Heart right ventricle (tissue), 16 donors: Measurements from ENCODE around the gene NDUFS2. TPM values are rescaled to one million over a fixed set of nuclear protein-coding genes. Genes with fewer than 3 reads are reported as not detected.

Source experiments
- ATAC-seq, 8 donors: fragments of 200-7000 bp; cut with Tn5 transposase; one replicate each; pipeline ENCODE4 v1.9.1; 2020; ENCODE audit warnings: mild to moderate bottlenecking in 8 of 8, moderate library complexity in 8 of 8, moderate number of reproducible peaks in 1 of 8
- DNase-seq, 2 donors: peaks; one replicate each; pipeline ENCODE4 v3.0.0-alpha.2; 2020
- H3K27ac ChIP-seq, 10 donors: fragments of 200-600 bp; sonication (generic) in 2 of 10; one replicate each; pipeline versions ENCODE4 v1.5.0 to v1.8.0; 2020 to 2022; ENCODE audit warnings: mild to moderate bottlenecking in 3 of 10
- H3K27me3 ChIP-seq, 7 donors: fragments of 200-600 bp; one replicate each; pipeline ENCODE4 v1.8.0; 2021 to 2022; ENCODE audit warnings: mild to moderate bottlenecking in 2 of 7
- H3K36me3 ChIP-seq, 9 donors: fragments of 200-600 bp; sonication (generic) in 1 of 9; one replicate each; pipeline versions ENCODE4 v1.5.0 to v1.8.0; 2020 to 2022; ENCODE audit warnings: mild to moderate bottlenecking in 2 of 9
- H3K4me1 ChIP-seq, 9 donors: fragments of 200-600 bp; sonication (generic) in 1 of 9; one replicate each; pipeline versions ENCODE4 v1.5.0 to v1.8.0; 2020 to 2022; ENCODE audit warnings: mild to moderate bottlenecking in 4 of 9
- H3K4me3 ChIP-seq, 10 donors: fragments of 200-600 bp; sonication (generic) in 2 of 10; one replicate each; pipeline versions ENCODE4 v1.5.0 to v1.8.0; 2020 to 2022; ENCODE audit warnings: mild to moderate bottlenecking in 7 of 10, moderate library complexity in 2 of 10
- H3K9me3 ChIP-seq, 11 donors: fragments of 200-600 bp in 10 of 11; sonication (generic) in 2 of 11; one replicate each; pipeline versions ENCODE4 v1.5.0 to v1.8.0; 2013 to 2022; ENCODE audit warnings: mild to moderate bottlenecking in 2 of 11, control low read depth in 1 of 11, moderate library complexity in 1 of 11
- WGBS, 2 donors: extraction: QIAGEN DNeasy Blood & Tissue Kit; methylation state at CpG; one replicate each; pipeline ENCODE4 v1.1.7; 2013; ENCODE audit warnings: inconsistent platforms in 1 of 2; 5-methylcytosine and 5-hydroxymethylcytosine counted together
- intact Hi-C, 10 donors: fragments of 100-400 bp; cut with DNase I; formaldehyde crosslinking; loops; one replicate each; pipeline versions ENCODE4 v1.11.1 to v1.14.2; 2022
- polyA plus RNA-seq, 2 donors: library from polyadenylated mRNA; stranded (reverse); fragments of 200-250 nt; gene quantifications; one replicate each; pipeline ENCODE4 v1.2.3, GENCODE V29; 2013
- total RNA-seq, 10 donors: library from RNA; stranded (reverse); fragmentation: NEBNext Ultra II Directional in 3 of 10; extraction: Animal tissue kit (Norgen Biotek cat#: 25700) in 3 of 10; gene quantifications; one replicate each; pipeline versions ENCODE4 v1.2.1 to v1.2.4, GENCODE V29; 2021 to 2023
- TF ChIP-seq, protein P1 (sequence below), 9 donors: fragments of 200-600 bp; sonication (generic) in 2 of 9; IDR thresholded peaks; one replicate each; pipeline versions ENCODE4 v1.5.0 to v1.8.0; 2021 to 2022; ENCODE audit warnings: antibody characterized with exemption in 9 of 9, mild to moderate bottlenecking in 5 of 9, moderate library complexity in 1 of 9
- donor health status: Arrhythmogenic right ventricular cardiomyopathy.
- donor health status: ischemic (EF 13 %, LVEDD 7.1; RV severe dilation, severe dysfunction).
- donor health status: healthy with polysubstance abuse.
- donor health status: DM: no; HTN: yes; CAD: no.
- donor health status: DM: no; HTN: no; CAD: no.
- donor health status: ischemic (EF 25% LVEDD 6.9; RV normal size, moderate dysfunction).
- donor health status: ischemic (EF 25% LVEDD 5.7; RV mildly dilated, moderate dysfunction).
- donor health status: healthy.
- donor health status: DM: yes; HTN: yes; CAD: no.
- donor health status: Ischemic cardiomyopathy.
- donor health status: ischemic (EF 35%, LVEDD 5.7; RV mildly dilated, moderate dysfunction).
- donor health status: nonischemic (EF 11% LVEDD 7.7; RV severe dilation, severe dysfunction).
- donor health status: DM: yes; HTN: yes; CAD: no.
- donor health status: PGD.
- donor health status: ischemic (EF 29% LVEDD 5.4; RV normal size, mild dysfunction).
- donor health status: nonischemic (EF 23%, LVEDD 6.1; RV moderate dilation, normal function).

The NDUFS2 gene
- total and polyA plus RNA-seq, 12 donors = 121 to 370 (median 309) TPM

DNA sequence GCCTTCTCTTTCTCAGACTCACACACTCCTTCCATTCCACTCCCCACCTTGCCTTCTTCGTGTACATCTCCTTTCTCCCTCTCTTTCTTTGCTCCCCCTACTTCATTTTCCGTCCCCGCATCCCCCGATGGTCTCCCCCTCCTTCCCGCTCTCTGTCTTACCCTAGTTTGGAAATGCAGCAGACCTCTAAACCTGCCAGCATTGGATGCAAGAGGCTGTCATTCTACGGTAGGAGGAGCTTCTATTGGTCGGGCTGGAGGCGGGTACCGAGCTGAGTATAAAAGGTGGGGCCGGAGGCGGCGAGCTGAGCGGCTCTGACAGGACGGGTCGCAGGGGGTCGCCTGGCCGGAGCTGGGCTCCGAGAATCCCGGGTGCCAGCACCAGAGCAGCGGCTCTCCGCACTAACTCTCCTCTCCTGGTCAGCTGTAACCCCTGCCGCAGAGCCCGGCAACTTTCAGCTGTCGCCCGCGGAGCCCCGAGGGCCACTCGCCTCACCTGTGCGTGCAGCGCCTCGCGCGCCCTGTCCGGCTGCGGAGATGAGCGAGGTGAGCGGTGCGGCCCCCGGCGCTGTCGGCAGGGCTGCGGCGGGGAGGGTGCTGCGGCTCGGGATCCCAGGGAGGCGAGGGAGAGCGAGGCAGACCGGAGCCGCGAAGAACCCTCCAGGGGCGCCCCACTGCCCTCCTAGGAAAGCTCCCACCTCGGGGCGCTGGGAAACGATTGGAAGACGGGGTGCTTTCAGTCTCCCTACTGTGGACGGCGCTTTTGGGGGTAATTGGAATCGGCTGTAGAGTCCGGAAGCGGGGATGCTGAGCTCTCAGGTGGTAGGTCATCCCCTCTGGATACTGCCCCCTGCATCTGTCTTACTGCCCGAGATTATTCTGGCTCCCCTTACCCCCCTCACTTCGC is 56.5 kb downstream of the NDUFS2 start, which contains the start of gene PCP4L1:
Gene PCP4L1 (plus strand): TSS at position 307 of the 906 bp plus-strand sequence. CDS start 230 bp downstream, at position 537.
- Histone ChIP-seq H3K27me3 (peaks cover 0 to 55% (median 47%) of the 10 kb centered on the region in 7 donors), H3K36me3 (no peaks in the 10 kb centered on the region), H3K9me3 (peaks cover 0 to 19% (median 12%) of the 10 kb centered on the region in 11 donors), H3K27ac (no peak within 1 kb of the TSS), H3K4me3 (peak within 1 kb of the TSS; percentile 4 to 58 (median 50)), H3K4me1 (peaks cover 0 to 12% (median 8%) of the 10 kb centered on the region in 9 donors)
- DNase-seq (peak; percentile 25 to 41), ATAC-seq (peak; percentile 69 to 88 (median 80))
- intact Hi-C loops = no loop called here
- TF ChIP-seq, protein P1, sequence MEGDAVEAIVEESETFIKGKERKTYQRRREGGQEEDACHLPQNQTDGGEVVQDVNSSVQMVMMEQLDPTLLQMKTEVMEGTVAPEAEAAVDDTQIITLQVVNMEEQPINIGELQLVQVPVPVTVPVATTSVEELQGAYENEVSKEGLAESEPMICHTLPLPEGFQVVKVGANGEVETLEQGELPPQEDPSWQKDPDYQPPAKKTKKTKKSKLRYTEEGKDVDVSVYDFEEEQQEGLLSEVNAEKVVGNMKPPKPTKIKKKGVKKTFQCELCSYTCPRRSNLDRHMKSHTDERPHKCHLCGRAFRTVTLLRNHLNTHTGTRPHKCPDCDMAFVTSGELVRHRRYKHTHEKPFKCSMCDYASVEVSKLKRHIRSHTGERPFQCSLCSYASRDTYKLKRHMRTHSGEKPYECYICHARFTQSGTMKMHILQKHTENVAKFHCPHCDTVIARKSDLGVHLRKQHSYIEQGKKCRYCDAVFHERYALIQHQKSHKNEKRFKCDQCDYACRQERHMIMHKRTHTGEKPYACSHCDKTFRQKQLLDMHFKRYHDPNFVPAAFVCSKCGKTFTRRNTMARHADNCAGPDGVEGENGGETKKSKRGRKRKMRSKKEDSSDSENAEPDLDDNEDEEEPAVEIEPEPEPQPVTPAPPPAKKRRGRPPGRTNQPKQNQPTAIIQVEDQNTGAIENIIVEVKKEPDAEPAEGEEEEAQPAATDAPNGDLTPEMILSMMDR (IDR thresholded peaks at IDR 0.05) = no peak
- WGBS, 2 donors = 2 to 4% methylated on average over 61 to 62 of the region's 62 CpGs

DNA sequence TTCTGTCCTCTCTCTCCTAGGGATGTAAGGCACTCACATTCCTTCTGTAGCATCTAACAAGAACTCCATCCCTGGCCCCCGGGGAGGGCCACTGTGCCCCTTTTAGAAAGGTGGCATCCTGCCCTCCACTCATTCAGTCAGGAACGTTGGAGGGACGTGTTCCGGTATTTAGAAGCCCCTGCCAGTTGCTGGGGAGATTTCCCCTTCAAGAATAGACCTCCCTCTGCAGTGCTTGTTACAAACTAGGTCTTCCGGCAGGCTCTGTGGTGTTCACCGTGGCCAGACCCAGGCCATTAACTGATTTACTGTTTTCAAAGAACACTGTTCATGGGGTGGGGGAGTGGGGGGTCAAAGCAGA is 57.2 kb downstream of the NDUFS2 start:
- DNase-seq = no peak
- TF ChIP-seq, protein P1 (IDR thresholded peaks at IDR 0.05) = no peak
- Histone ChIP-seq H3K27me3 (peaks cover 0 to 57% (median 47%) of the 10 kb centered on the region in 7 donors), H3K4me3 (peak overlapping the region in 4 of 10 donors; percentile 23 to 58 (median 48)), H3K4me1 (peaks cover 0 to 12% (median 8%) of the 10 kb centered on the region in 9 donors), H3K9me3 (peaks cover 0 to 19% (median 12%) of the 10 kb centered on the region in 11 donors), H3K27ac (no peak overlapping the region), H3K36me3 (no peaks in the 10 kb centered on the region)
- 37 to 43% methylated on average over 6 of the region's 6 CpGs for WGBS, 2 donors
- intact Hi-C loops = no loop called here
- ATAC-seq = no peak

DNA sequence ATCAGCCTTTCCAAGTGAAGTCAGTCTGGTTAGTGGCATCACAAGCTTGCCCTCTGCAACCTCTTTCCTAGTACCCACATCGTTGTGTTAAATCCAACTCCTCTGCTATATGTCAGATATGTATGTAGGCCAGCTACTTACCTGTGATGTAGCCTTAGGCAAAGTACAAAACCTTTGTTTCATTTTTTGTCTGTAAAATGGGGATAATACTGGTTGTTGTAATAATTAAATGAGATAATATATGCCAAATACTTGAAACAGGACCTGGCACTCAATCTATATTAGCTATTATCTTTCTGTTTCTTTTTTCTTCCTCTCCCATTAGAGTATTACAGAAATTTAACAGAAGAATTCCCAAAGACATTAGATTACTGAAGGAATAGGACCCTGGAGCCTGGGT is 57.6 kb downstream of the NDUFS2 start:
- no peak overlapping the region for H3K27ac ChIP-seq
- peaks cover 0 to 19% (median 12%) of the 10 kb centered on the region in 11 donors for H3K9me3 ChIP-seq
- WGBS, 2 donors = 72 to 81% methylated on average over 1 of the region's 1 CpG
- DNase-seq (no peak), ATAC-seq (no peak)
- H3K36me3 ChIP-seq = no peaks in the 10 kb centered on the region
- no peak overlapping the region for H3K4me3 ChIP-seq
- intact Hi-C loops = no loop called here
- peaks cover 0 to 59% (median 47%) of the 10 kb centered on the region in 7 donors for H3K27me3 ChIP-seq
- TF ChIP-seq, protein P1 (IDR thresholded peaks at IDR 0.05) = no peak
- peaks cover 0 to 12% (median 8%) of the 10 kb centered on the region in 9 donors for H3K4me1 ChIP-seq

DNA sequence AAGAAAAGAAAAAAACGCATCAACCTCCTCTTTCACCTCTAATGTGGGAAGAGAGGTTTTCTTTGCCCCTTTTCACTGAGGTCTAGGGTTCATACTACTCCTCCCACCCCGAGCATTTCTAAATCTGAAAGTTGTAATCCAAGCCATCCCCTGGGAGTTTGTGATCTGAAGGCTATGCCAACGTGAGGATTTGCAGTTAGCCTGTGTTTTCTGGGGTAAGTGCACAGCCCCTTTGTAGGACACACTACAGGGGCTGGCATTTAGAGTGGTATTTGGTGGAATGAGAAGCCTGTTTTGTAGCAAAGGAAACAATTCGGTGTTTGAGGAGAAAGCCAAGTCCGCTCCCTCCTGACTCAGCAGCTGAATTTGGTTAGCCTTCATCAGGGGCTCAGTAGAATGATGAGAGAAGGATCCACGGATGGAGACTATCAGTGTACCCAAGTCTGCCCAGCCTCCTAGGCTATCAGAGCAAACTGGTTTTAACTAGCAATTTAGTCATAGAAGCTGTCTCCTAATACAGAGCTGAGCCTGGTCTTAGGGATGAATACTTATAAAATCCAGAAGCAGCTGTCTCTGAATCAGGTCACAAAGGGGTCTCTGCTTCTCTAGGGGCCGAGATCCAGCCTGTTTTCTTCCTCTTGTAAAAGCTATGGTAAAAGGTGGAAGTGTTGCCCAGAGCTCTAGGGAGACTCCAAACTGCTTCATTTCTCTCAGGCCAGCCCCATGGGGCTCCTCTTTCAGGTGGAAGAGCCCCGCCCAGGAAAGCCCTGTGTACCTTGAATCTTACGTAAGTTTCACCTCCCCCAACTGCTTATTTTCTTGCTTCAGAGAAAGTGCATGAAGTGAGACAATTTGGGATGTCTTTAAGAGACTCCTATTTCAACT is 58.5 kb downstream of the NDUFS2 start:
- intact Hi-C loops = no loop called here

More for the DNA sequence above, 58.5 kb downstream of the NDUFS2 start:
- H3K4me1 ChIP-seq = peaks cover 0 to 12% (median 8%) of the 10 kb centered on the region in 9 donors
- 55% methylated on average over 9 of the region's 9 CpGs for WGBS, 2 donors
- H3K9me3 ChIP-seq = peaks cover 0 to 19% (median 12%) of the 10 kb centered on the region in 11 donors
- H3K4me3 ChIP-seq = no peak overlapping the region
- ATAC-seq = no peak
- H3K27ac ChIP-seq = no peak overlapping the region
- H3K36me3 ChIP-seq = no peaks in the 10 kb centered on the region
- TF ChIP-seq, protein P1 (IDR thresholded peaks at IDR 0.05) = no peak
- no peak for DNase-seq
- peaks cover 0 to 59% (median 47%) of the 10 kb centered on the region in 7 donors for H3K27me3 ChIP-seq
